Natural killer cell (primary cell): ENCODE data around the gene BCOR. TPM values are rescaled to one million over a fixed set of nuclear protein-coding genes. Genes with fewer than 3 reads are reported as not detected.

Source experiments
- ATAC-seq, 3 donors: fragments of 150-1000 bp in 2 of 3; fragments of 200-7000 bp in 1 of 3; cut with Tn5 transposase; 1 replicate in 1 of 3; 2 replicates in 2 of 3; pipeline ENCODE4 v1.10.0; 2021; ENCODE audit warnings: mild to moderate bottlenecking in 2 of 3, moderate library complexity in 2 of 3
- DNase-seq, 2 donors: peaks; one replicate each; pipeline versions ENCODE4 v3.0.0 to v3.0.0-alpha.2; 2013 to 2021; ENCODE audit warnings: mixed read lengths in 1 of 2
- H3K27ac ChIP-seq: one replicate; pipeline ENCODE4 v1.5.1; 2013; ENCODE audit warnings: mild to moderate bottlenecking, low read length
- H3K27me3 ChIP-seq: one replicate; pipeline ENCODE4 v1.6.1; 2013; ENCODE audit warnings: low read length; ENCODE audit not compliant: control insufficient read depth, insufficient read depth
- H3K36me3 ChIP-seq: one replicate; pipeline ENCODE4 v1.6.1; 2013; ENCODE audit warnings: low read length; ENCODE audit not compliant: control insufficient read depth, insufficient read depth
- H3K4me1 ChIP-seq: one replicate; pipeline ENCODE4 v1.6.1; 2013; ENCODE audit warnings: low read length; ENCODE audit not compliant: control insufficient read depth, insufficient read depth
- H3K4me3 ChIP-seq: one replicate; pipeline ENCODE4 v1.5.1; 2013; ENCODE audit warnings: low read length
- H3K9me3 ChIP-seq: one replicate; pipeline ENCODE4 v1.6.1; 2013; ENCODE audit warnings: low read length; ENCODE audit not compliant: control insufficient read depth, insufficient read depth
- H3K27ac Mint-ChIP-seq, 2 donors: one replicate each; pipeline ENCODE4 v1.8.0; 2022; ENCODE audit warnings: mild to moderate bottlenecking in 2 of 2, mixed read lengths in 2 of 2, moderate library complexity in 1 of 2
- H3K27me3 Mint-ChIP-seq, 2 donors: one replicate each; pipeline ENCODE4 v1.8.0; 2022; ENCODE audit warnings: low read depth in 2 of 2, mixed read lengths in 2 of 2
- H3K36me3 Mint-ChIP-seq: one replicate; pipeline ENCODE4 v1.8.0; 2022; ENCODE audit warnings: mixed read lengths
- H3K4me1 Mint-ChIP-seq, 2 donors: one replicate each; pipeline ENCODE4 v1.8.0; 2022; ENCODE audit warnings: mixed read lengths in 2 of 2
- H3K4me3 Mint-ChIP-seq: one replicate; pipeline ENCODE4 v1.8.0; 2022; ENCODE audit warnings: mild to moderate bottlenecking, moderate library complexity, mixed read lengths
- H3K9me3 Mint-ChIP-seq, 2 donors: one replicate each; pipeline ENCODE4 v1.8.0; 2022; ENCODE audit warnings: mixed read lengths in 2 of 2
- WGBS: methylation state at CpG from one replicate; pipeline ENCODE4 v1.1.7; 2013; ENCODE audit warnings: missing lambda C conversion rate; ENCODE audit not compliant: insufficient coverage; 5-methylcytosine and 5-hydroxymethylcytosine counted together
- intact Hi-C: fragments of 100-400 bp; cut with micrococcal nuclease; formaldehyde crosslinking; loops from one replicate; pipeline ENCODE4 v1.14.2; 2022
- total RNA-seq, 4 donors: library from RNA; stranded (reverse); fragments of 120-200 nt in 1 of 4; gene quantifications; one replicate each; pipeline versions ENCODE4 v1.2.3 to v1.2.4, GENCODE V29; 2013 to 2022
- TF ChIP-seq, protein P1 (sequence below): fragments of 200-600 bp; IDR thresholded peaks from one replicate; pipeline ENCODE4 v1.8.0; 2022; ENCODE audit warnings: antibody characterized with exemption

Gene BCOR
- total RNA-seq, 3 donors from 2014 or later (not counting 1 experiment from before 2014, with no cell fraction given) = 20.0 to 35.2 (median 29.2) TPM

DNA sequence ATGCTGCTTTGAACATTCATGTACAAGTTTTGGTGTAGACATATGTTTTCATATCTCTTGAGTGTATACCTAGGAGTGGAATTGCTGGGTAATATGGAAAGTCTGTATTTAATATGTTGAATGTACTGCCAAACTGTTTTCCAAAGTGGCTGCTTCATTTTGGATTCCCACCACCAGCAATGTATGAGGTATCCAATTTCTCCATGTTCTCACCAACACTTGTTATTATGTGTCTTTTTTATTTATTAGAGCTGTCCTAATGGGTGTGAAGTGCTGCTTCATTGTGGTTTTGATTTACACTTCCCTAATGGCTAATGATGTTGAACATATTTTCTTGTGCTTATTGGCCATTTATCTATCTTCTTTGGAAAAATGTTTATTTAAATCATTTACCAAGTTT, 60.4 kb downstream of the BCOR start:
- Histone ChIP-seq H3K27me3 (no peaks in the 10 kb centered on the region), H3K4me1 (peaks cover 22% of the 10 kb centered on the region), H3K4me3 (no peak overlapping the region), H3K27ac (no peak overlapping the region), H3K36me3 (no peaks in the 10 kb centered on the region), H3K9me3 (no peaks in the 10 kb centered on the region)
- Mint-ChIP-seq H3K9me3 (no peaks in the 10 kb centered on the region), H3K4me3 (no peak overlapping the region), H3K27ac (no peak overlapping the region), H3K4me1 (peaks cover 0 to 13% of the 10 kb centered on the region in 2 donors), H3K27me3 (peaks cover 2% of the 10 kb centered on the region in 2 donors), H3K36me3 (no peaks in the 10 kb centered on the region)
- TF ChIP-seq, protein P1, sequence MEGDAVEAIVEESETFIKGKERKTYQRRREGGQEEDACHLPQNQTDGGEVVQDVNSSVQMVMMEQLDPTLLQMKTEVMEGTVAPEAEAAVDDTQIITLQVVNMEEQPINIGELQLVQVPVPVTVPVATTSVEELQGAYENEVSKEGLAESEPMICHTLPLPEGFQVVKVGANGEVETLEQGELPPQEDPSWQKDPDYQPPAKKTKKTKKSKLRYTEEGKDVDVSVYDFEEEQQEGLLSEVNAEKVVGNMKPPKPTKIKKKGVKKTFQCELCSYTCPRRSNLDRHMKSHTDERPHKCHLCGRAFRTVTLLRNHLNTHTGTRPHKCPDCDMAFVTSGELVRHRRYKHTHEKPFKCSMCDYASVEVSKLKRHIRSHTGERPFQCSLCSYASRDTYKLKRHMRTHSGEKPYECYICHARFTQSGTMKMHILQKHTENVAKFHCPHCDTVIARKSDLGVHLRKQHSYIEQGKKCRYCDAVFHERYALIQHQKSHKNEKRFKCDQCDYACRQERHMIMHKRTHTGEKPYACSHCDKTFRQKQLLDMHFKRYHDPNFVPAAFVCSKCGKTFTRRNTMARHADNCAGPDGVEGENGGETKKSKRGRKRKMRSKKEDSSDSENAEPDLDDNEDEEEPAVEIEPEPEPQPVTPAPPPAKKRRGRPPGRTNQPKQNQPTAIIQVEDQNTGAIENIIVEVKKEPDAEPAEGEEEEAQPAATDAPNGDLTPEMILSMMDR = no peak
- DNase-seq = no peak
- no peak for ATAC-seq
- intact Hi-C loops = no loop called here

DNA sequence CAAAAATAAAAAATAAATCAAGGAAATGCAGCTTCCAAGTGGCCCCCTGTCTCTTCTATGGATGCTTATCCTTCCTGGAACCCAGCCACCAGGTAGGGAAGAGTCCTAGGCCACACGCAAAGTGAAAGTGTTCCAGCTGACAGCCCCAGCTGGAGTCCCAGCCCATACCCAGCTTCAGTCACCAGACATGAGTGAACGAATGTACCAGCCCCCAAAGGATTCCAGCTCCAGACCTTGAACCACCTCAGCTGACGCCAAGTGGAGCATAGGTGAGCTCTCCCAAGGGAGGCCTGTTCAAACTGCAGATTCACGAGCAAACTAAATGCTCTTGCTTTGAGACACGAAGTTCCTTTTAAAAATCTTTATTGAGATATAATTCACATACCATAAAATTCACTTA, 62.0 kb downstream of the BCOR start:
- H3K4me1 Mint-ChIP-seq = peaks cover 0 to 2% of the 10 kb centered on the region in 2 donors
- TF ChIP-seq, protein P1 = no peak
- Histone ChIP-seq H3K4me1 (peaks cover 5% of the 10 kb centered on the region), H3K36me3 (no peaks in the 10 kb centered on the region), H3K9me3 (no peaks in the 10 kb centered on the region), H3K27me3 (no peaks in the 10 kb centered on the region), H3K4me3 (no peak overlapping the region), H3K27ac (no peak overlapping the region)
- H3K27ac Mint-ChIP-seq = no peak overlapping the region
- no peaks in the 10 kb centered on the region for H3K9me3 Mint-ChIP-seq
- no peak for ATAC-seq
- WGBS = 85% methylated on average over 4 of the region's 5 CpGs
- no peak overlapping the region for H3K4me3 Mint-ChIP-seq
- H3K27me3 Mint-ChIP-seq = peaks cover 6% of the 10 kb centered on the region in 2 donors
- no peaks in the 10 kb centered on the region for H3K36me3 Mint-ChIP-seq
- no peak for DNase-seq
- intact Hi-C loops = no loop called here

DNA sequence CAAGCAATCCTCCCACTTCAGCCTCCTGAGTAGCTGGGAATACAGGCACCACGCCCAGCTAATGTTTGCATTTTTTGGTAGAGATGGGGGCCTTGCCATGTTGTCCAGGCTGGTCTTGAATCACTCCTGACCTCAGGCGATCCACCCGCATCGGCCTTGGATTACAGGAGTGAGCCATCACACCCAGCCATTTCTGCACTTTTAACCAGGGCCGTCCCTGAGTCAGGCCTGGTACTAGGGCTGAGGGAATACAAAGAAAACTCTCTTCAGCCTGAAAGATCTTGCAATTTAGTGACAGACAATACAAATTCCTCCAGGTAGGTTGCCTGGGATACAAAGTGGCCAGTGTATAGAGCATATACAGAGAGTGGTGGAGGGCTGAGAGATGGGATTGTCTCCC, 65.8 kb downstream of the BCOR start:
- H3K36me3 ChIP-seq = no peaks in the 10 kb centered on the region
- Mint-ChIP-seq H3K4me3 (no peak overlapping the region), H3K27ac (no peak overlapping the region), H3K4me1 (peaks cover 9 to 10% of the 10 kb centered on the region in 2 donors), H3K9me3 (no peaks in the 10 kb centered on the region), H3K36me3 (no peaks in the 10 kb centered on the region), H3K27me3 (peaks cover 10 to 26% of the 10 kb centered on the region in 2 donors)
- DNase-seq (no peak), ATAC-seq (no peak)
- H3K4me1 ChIP-seq = peaks cover 10% of the 10 kb centered on the region
- intact Hi-C loops = no loop called here
- H3K4me3 ChIP-seq = no peak overlapping the region
- TF ChIP-seq, protein P1 = no peak
- no peak overlapping the region for H3K27ac ChIP-seq
- no CpG with 5 or more reads among the region's 5 CpGs for WGBS
- no peaks in the 10 kb centered on the region for H3K9me3 ChIP-seq
- H3K27me3 ChIP-seq = no peaks in the 10 kb centered on the region

DNA sequence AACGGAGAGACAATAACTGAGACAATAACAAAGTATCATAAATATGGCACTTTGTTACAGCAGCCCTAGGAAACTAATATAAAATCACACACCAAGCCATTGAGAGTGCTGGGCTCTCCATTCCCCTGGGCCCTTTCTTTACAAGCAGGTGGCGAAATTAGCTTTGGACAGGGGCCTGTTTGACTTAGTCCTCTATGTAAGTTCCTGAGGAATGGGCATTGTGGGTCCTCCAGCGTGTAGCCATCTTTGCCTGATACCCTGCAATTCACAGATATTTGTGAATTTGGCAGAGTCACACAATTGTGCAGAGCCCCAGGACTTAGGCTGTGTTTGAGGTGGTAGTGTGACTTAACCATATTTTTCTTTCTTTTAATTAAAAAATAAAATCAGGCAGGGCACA, 67.6 kb downstream of the BCOR start:
- 89% methylated on average over 3 of the region's 3 CpGs for WGBS
- Mint-ChIP-seq H3K9me3 (no peaks in the 10 kb centered on the region), H3K4me1 (peaks cover 17% of the 10 kb centered on the region in 2 donors), H3K4me3 (no peak overlapping the region), H3K27ac (no peak overlapping the region), H3K27me3 (peaks cover 12 to 26% of the 10 kb centered on the region in 2 donors), H3K36me3 (no peaks in the 10 kb centered on the region)
- TF ChIP-seq, protein P1 = no peak
- no peak for DNase-seq
- peaks cover 13% of the 10 kb centered on the region for H3K4me1 ChIP-seq
- H3K36me3 ChIP-seq = no peaks in the 10 kb centered on the region
- no peak overlapping the region for H3K27ac ChIP-seq
- no peak for ATAC-seq
- no peaks in the 10 kb centered on the region for H3K27me3 ChIP-seq
- no peak overlapping the region for H3K4me3 ChIP-seq
- intact Hi-C loops = no loop called here
- H3K9me3 ChIP-seq = no peaks in the 10 kb centered on the region
